OCI-LY3 (cell line): ENCODE measurements around the gene ASB5.

ENCODE experiments used
- EZH2phosphoT487 ChIP-seq: fragments of 200-600 bp; shearing (Covaris generic); IDR thresholded peaks from 2 replicates; pipeline ENCODE4 v1.6.1; 2018; ENCODE audit warnings: antibody characterized with exemption, mixed run types, low read depth
- TF ChIP-seq, protein P1 (sequence below): fragments of 200-600, 300-600 bp; sonication (generic); IDR thresholded peaks from 2 replicates; pipeline ENCODE4 v1.5.1; 2014; ENCODE audit warnings: antibody characterized with exemption, low read length, low read depth

DNA sequence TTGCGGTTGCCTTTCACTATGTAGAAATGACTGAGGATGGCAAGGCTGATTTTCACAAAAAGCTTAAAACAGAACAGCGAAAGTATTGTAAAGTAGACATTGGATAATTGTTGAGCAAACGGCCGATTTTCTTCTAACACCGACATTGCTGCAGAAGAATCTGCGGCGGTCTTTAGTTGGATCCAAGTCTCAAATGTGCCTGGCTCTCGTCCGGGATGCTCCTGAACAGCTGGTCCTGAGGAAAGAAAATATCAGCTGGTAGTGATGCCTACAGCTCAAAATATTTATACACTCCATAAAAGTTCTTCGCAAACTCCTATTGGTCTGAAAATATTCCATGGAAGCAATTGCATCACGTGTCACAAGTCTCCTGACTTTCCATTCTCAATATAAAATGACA, at the start of gene ASB5:
- TF ChIP-seq, protein P1, sequence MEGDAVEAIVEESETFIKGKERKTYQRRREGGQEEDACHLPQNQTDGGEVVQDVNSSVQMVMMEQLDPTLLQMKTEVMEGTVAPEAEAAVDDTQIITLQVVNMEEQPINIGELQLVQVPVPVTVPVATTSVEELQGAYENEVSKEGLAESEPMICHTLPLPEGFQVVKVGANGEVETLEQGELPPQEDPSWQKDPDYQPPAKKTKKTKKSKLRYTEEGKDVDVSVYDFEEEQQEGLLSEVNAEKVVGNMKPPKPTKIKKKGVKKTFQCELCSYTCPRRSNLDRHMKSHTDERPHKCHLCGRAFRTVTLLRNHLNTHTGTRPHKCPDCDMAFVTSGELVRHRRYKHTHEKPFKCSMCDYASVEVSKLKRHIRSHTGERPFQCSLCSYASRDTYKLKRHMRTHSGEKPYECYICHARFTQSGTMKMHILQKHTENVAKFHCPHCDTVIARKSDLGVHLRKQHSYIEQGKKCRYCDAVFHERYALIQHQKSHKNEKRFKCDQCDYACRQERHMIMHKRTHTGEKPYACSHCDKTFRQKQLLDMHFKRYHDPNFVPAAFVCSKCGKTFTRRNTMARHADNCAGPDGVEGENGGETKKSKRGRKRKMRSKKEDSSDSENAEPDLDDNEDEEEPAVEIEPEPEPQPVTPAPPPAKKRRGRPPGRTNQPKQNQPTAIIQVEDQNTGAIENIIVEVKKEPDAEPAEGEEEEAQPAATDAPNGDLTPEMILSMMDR, result no peak
- no peak for TF ChIP-seq EZH2phosphoT487
